ENCODE results near the gene RALGAPB. TPM values are rescaled to one million over a fixed set of nuclear protein-coding genes. Genes with fewer than 3 reads are reported as not detected.

The RALGAPB gene
- total and polyA plus RNA-seq, 2 of the 13 experiments (the other 11 are each of a cell fraction or from before 2014, with no cell fraction given), result 17.6 to 30.6 TPM

DNA sequence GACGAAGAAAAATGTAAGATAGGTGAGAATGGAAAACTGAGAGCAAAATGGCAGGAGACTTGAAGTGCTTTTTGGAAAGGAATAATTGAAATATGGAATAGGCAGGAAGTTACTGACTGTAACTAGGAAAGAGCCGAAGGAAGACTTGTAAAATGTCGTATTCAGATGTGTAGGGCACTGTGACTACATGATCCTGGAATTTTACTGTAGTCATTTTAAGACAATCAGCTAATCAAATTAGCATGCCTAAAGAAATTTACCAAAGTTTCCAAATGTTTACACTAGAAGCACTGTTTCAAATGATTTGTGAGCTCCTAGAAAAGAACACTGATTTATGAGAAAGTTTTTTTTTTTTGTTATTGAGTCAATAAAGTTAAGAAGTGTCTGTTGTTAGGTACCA lies 87.1 kb downstream of the RALGAPB start (continued):
- TF ChIP-seq, protein P1, sequence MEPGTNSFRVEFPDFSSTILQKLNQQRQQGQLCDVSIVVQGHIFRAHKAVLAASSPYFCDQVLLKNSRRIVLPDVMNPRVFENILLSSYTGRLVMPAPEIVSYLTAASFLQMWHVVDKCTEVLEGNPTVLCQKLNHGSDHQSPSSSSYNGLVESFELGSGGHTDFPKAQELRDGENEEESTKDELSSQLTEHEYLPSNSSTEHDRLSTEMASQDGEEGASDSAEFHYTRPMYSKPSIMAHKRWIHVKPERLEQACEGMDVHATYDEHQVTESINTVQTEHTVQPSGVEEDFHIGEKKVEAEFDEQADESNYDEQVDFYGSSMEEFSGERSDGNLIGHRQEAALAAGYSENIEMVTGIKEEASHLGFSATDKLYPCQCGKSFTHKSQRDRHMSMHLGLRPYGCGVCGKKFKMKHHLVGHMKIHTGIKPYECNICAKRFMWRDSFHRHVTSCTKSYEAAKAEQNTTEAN (CRISPR knock-in tag; conservative IDR thresholded peaks at IDR 0.05), result no peak
- TF ChIP-seq ZNF629 (CRISPR knock-in tag; conservative IDR thresholded peaks at IDR 0.05) (no peak), ZBTB7B (CRISPR knock-in tag; IDR thresholded peaks at IDR 0.05) (no peak), XBP1 (CRISPR knock-in tag; IDR thresholded peaks at IDR 0.05) (no peak), KDM3A (CRISPR knock-in tag; IDR thresholded peaks at IDR 0.05; ENCODE audit: low read depth) (no peak), FLYWCH1 (CRISPR knock-in tag; IDR thresholded peaks at IDR 0.05) (no peak)
- TF ChIP-seq, protein P2, sequence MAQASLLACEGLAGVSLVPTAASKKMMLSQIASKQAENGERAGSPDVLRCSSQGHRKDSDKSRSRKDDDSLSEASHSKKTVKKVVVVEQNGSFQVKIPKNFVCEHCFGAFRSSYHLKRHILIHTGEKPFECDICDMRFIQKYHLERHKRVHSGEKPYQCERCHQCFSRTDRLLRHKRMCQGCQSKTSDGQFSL (CRISPR knock-in tag; IDR thresholded peaks at IDR 0.05), result no peak
- TF ChIP-seq, protein P3, sequence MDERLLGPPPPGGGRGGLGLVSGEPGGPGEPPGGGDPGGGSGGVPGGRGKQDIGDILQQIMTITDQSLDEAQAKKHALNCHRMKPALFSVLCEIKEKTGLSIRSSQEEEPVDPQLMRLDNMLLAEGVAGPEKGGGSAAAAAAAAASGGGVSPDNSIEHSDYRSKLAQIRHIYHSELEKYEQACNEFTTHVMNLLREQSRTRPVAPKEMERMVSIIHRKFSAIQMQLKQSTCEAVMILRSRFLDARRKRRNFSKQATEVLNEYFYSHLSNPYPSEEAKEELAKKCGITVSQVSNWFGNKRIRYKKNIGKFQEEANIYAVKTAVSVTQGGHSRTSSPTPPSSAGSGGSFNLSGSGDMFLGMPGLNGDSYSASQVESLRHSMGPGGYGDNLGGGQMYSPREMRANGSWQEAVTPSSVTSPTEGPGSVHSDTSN (CRISPR knock-in tag; IDR thresholded peaks at IDR 0.05), result no peak
- TF ChIP-seq, protein P4, sequence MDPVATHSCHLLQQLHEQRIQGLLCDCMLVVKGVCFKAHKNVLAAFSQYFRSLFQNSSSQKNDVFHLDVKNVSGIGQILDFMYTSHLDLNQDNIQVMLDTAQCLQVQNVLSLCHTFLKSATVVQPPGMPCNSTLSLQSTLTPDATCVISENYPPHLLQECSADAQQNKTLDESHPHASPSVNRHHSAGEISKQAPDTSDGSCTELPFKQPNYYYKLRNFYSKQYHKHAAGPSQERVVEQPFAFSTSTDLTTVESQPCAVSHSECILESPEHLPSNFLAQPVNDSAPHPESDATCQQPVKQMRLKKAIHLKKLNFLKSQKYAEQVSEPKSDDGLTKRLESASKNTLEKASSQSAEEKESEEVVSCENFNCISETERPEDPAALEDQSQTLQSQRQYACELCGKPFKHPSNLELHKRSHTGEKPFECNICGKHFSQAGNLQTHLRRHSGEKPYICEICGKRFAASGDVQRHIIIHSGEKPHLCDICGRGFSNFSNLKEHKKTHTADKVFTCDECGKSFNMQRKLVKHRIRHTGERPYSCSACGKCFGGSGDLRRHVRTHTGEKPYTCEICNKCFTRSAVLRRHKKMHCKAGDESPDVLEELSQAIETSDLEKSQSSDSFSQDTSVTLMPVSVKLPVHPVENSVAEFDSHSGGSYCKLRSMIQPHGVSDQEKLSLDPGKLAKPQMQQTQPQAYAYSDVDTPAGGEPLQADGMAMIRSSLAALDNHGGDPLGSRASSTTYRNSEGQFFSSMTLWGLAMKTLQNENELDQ (CRISPR knock-in tag; IDR thresholded peaks at IDR 0.05; ENCODE audit: borderline replicate concordance), result no peak
